ENCODE measurements around the gene OR2T35. TPM values are rescaled to one million over a fixed set of nuclear protein-coding genes. Genes with fewer than 3 reads are reported as not detected.

Gene OR2T35
- total and polyA plus RNA-seq, 9 of the 15 experiments (the other 6 are each of a cell fraction or from before 2014, with no cell fraction given) = not detected

GRCh38 chr1:248590055-248590454 is 55.0 kb downstream of the OR2T35 start:
- no peak overlapping the region for H3K4me3 ChIP-seq
- 0% methylated on average over 4 of the region's 17 CpGs for WGBS (ENCODE audit: insufficient coverage, low coverage, missing lambda C conversion rate)
- POLR2A ChIA-PET = no interaction called here
- CTCF ChIA-PET (ENCODE audit: low intra/inter-chr PET ratio) = no interaction called here
- no peak overlapping the region for H3K27ac ChIP-seq (ENCODE audit: extremely low read depth, low read depth, low read length)
- BruUV-seq (replicated peaks) = no TSS peak
- no peaks in the 10 kb centered on the region for H3K9me1 ChIP-seq (ENCODE audit: control insufficient read depth, insufficient read depth, low read length)
- ATAC-seq (peak; percentile 55; the same call in 1 of the 3 replicates), FAIRE-seq (no peak), DNase-seq (ENCODE audit: extremely low read depth in 1 of 4, low spot score in 3 of 4) (peak in 2 of 4 experiments; percentile 1)
- no peaks in the 10 kb centered on the region for H3K27me3 ChIP-seq (ENCODE audit: control insufficient read depth in 2 of 2, insufficient read depth in 2 of 2, low read length in 2 of 2)
- TF ChIP-seq ZNF707 (CRISPR knock-in tag; conservative IDR thresholded peaks at IDR 0.05) = no peak
- no peak for TF ChIP-seq ZNF449 (CRISPR knock-in tag; IDR thresholded peaks at IDR 0.05)
- no peak for TF ChIP-seq PHB2 (IDR thresholded peaks at IDR 0.05; ENCODE audit: low read depth)
- no peak for TF ChIP-seq ZNF589 (CRISPR knock-in tag; IDR thresholded peaks at IDR 0.05; ENCODE audit: low read depth)
- TF ChIP-seq TGIF2 (CRISPR knock-in tag; IDR thresholded peaks at IDR 0.05) = no peak
- TF ChIP-seq L3MBTL2 (IDR thresholded peaks at IDR 0.05) = peak; percentile 23; the same call in 1 of the 2 replicates
- no peak for TF ChIP-seq NR2C2 (CRISPR knock-in tag; IDR thresholded peaks at IDR 0.05)
- 0 out of 2 replicates have a peak, but pooled peaks have one; percentile 36 for TF ChIP-seq NR2C2 (tag; IDR thresholded peaks at IDR 0.05)
- TF ChIP-seq ZFPM2 (CRISPR knock-in tag; IDR thresholded peaks at IDR 0.05) = no peak
- 0 out of 2 replicates have a peak, but pooled peaks have one; percentile 16 for TF ChIP-seq CXXC5 (CRISPR knock-in tag; IDR thresholded peaks at IDR 0.05)
- no peak for TF ChIP-seq ZNF124 (CRISPR knock-in tag; IDR thresholded peaks at IDR 0.05)
- peak; percentile 44 for TF ChIP-seq GABPA (tag; conservative IDR thresholded peaks at IDR 0.05; ENCODE audit: low read depth)
- no peaks in the 10 kb centered on the region for H4K20me1 ChIP-seq (replicated peaks; ENCODE audit: control insufficient read depth, insufficient read depth, low read length)
- no peaks in the 10 kb centered on the region for H3K9me3 ChIP-seq (replicated peaks; ENCODE audit: control insufficient read depth, insufficient read depth, low read depth, low read length)
- no peaks in the 10 kb centered on the region for H3K4me1 ChIP-seq (replicated peaks in 1 of 2; ENCODE audit: control insufficient read depth in 2 of 2, insufficient read depth in 2 of 2, low read length in 2 of 2)
- H3K9ac ChIP-seq (ENCODE audit: insufficient read depth in 1 of 2, low read depth in 2 of 2, low read length in 2 of 2) = no peak overlapping the region
- no peak overlapping the region for H3K4me2 ChIP-seq (ENCODE audit: insufficient read depth, low read length)
- no peak overlapping the region for H2AFZ ChIP-seq (ENCODE audit: low read depth, low read length)
- no peaks in the 10 kb centered on the region for H3K36me3 ChIP-seq (ENCODE audit: control insufficient read depth, insufficient read depth, low read length)
- no peaks in the 10 kb centered on the region for H3K79me2 ChIP-seq (ENCODE audit: control insufficient read depth, insufficient read depth, low read length)
- in situ Hi-C loops (cut with MboI) (no loop called here), intact Hi-C loops (cut with micrococcal nuclease) (no loop called here)
